Measurements from ENCODE around the gene KLHL5.
A peak's percentile ranks its signal among the peaks of the same experiment; 100 is the strongest.
"Not testable (repeated sequence)": the region's sequence is repeated elsewhere in the genome, so short reads cannot be mapped to it uniquely, and the experiment has no call there.

Gene KLHL5

GRCh38 chr4:39102297-39102696 lies 40.3 kb downstream of the KLHL5 start:
- ATAC-seq: no peak
- DNase-seq: no peak
- no peaks in the 10 kb centered on the region for H3K9me3 Mint-ChIP-seq
- H3K4me3 Mint-ChIP-seq: no peak overlapping the region
- H3K4me1 Mint-ChIP-seq: no peaks in the 10 kb centered on the region
- no peak overlapping the region for H3K27ac Mint-ChIP-seq
- H3K36me3 Mint-ChIP-seq (ENCODE audit: low read depth): peaks cover 12% of the 10 kb centered on the region
- no peaks in the 10 kb centered on the region for H3K27me3 Mint-ChIP-seq

- H3K4me3 Mint-ChIP-seq: no peak overlapping the region
- DNase-seq (no peak), ATAC-seq (no peak)
- no peaks in the 10 kb centered on the region for H3K4me1 Mint-ChIP-seq
- H3K9me3 Mint-ChIP-seq: no peaks in the 10 kb centered on the region
- peaks cover 12% of the 10 kb centered on the region for H3K36me3 Mint-ChIP-seq (ENCODE audit: low read depth)
- H3K27ac Mint-ChIP-seq: no peak overlapping the region
- H3K27me3 Mint-ChIP-seq: no peaks in the 10 kb centered on the region
These were observed 41.3 kb downstream of the KLHL5 start for GRCh38 chr4:39103291-39103690.

GRCh38 chr4:39104255-39104654 lies 42.2 kb downstream of the KLHL5 start:
- Mint-ChIP-seq H3K4me1 (no peaks in the 10 kb centered on the region), H3K27me3 (no peaks in the 10 kb centered on the region), H3K27ac (no peak overlapping the region), H3K4me3 (no peak overlapping the region), H3K36me3 (ENCODE audit: low read depth) (peaks cover 12% of the 10 kb centered on the region), H3K9me3 (no peaks in the 10 kb centered on the region)
- DNase-seq (no peak), ATAC-seq (no peak)

GRCh38 chr4:39106011-39106410 lies 44.0 kb downstream of the KLHL5 start:
- Mint-ChIP-seq H3K9me3 (no peaks in the 10 kb centered on the region), H3K36me3 (ENCODE audit: low read depth) (peaks cover 12% of the 10 kb centered on the region), H3K4me3 (no peak overlapping the region), H3K27me3 (no peaks in the 10 kb centered on the region), H3K27ac (no peak overlapping the region), H3K4me1 (no peaks in the 10 kb centered on the region)
- ATAC-seq: no peak
- no peak for DNase-seq

- H3K4me1 Mint-ChIP-seq: peaks cover 21% of the 10 kb centered on the region
- DNase-seq (no peak), ATAC-seq (no peak)
- peaks cover 43% of the 10 kb centered on the region for H3K36me3 Mint-ChIP-seq (ENCODE audit: low read depth)
- H3K4me3 Mint-ChIP-seq: no peak overlapping the region
- H3K9me3 Mint-ChIP-seq: peaks cover 6% of the 10 kb centered on the region
- H3K27ac Mint-ChIP-seq: no peak overlapping the region
- no peaks in the 10 kb centered on the region for H3K27me3 Mint-ChIP-seq
These were observed 52.4 kb downstream of the KLHL5 start for GRCh38 chr4:39114436-39114835.

GRCh38 chr4:39118034-39118658 lies 56.1 kb downstream of the KLHL5 start:
- no peaks in the 10 kb centered on the region for H3K27me3 Mint-ChIP-seq
- peaks cover 36% of the 10 kb centered on the region for H3K36me3 Mint-ChIP-seq (ENCODE audit: low read depth)
- DNase-seq: peak; percentile 10
- no peak overlapping the region for H3K4me3 Mint-ChIP-seq
- no peak for ATAC-seq
- peaks cover 6% of the 10 kb centered on the region for H3K9me3 Mint-ChIP-seq
- H3K27ac Mint-ChIP-seq: peak overlapping the region; percentile 17
- peaks cover 21% of the 10 kb centered on the region for H3K4me1 Mint-ChIP-seq

- Mint-ChIP-seq H3K27ac (no peak overlapping the region), H3K9me3 (peaks cover 12% of the 10 kb centered on the region), H3K27me3 (no peaks in the 10 kb centered on the region), H3K4me3 (no peak overlapping the region), H3K4me1 (peaks cover 22% of the 10 kb centered on the region), H3K36me3 (ENCODE audit: low read depth) (peaks cover 25% of the 10 kb centered on the region)
- DNase-seq (no peak), ATAC-seq (no peak)
These were observed 58.4 kb downstream of the KLHL5 start for GRCh38 chr4:39120418-39120817.

GRCh38 chr4:39124885-39125599 lies 63.0 kb downstream of the KLHL5 start:
- no peak overlapping the region for H3K27ac Mint-ChIP-seq

GRCh38 chr4:39125600-39125985 lies 63.6 kb downstream of the KLHL5 start:
- Mint-ChIP-seq H3K9me3 (peaks cover 6% of the 10 kb centered on the region), H3K4me3 (no peak overlapping the region), H3K36me3 (ENCODE audit: low read depth) (peaks cover 8% of the 10 kb centered on the region), H3K27ac (no peak overlapping the region), H3K4me1 (peaks cover 1% of the 10 kb centered on the region), H3K27me3 (no peaks in the 10 kb centered on the region)
- DNase-seq (no peak), ATAC-seq (no peak)

More at GRCh38 chr4:39124885-39125599, 63.0 kb downstream of the KLHL5 start:
- H3K4me3 Mint-ChIP-seq: no peak overlapping the region
- ATAC-seq: no peak
- H3K27me3 Mint-ChIP-seq: no peaks in the 10 kb centered on the region
- DNase-seq: no peak
- peaks cover 1% of the 10 kb centered on the region for H3K4me1 Mint-ChIP-seq
- H3K9me3 Mint-ChIP-seq: peaks cover 6% of the 10 kb centered on the region
- peaks cover 8% of the 10 kb centered on the region for H3K36me3 Mint-ChIP-seq (ENCODE audit: low read depth)

GRCh38 chr4:39126256-39127095 lies 64.4 kb downstream of the KLHL5 start:
- Mint-ChIP-seq H3K4me1 (peaks cover 1% of the 10 kb centered on the region), H3K27ac (no peak overlapping the region)
- DNase-seq: no peak

GRCh38 chr4:39133623-39134022 lies 71.6 kb downstream of the KLHL5 start:
- H3K27me3 Mint-ChIP-seq: no peaks in the 10 kb centered on the region
- no peak overlapping the region for H3K27ac Mint-ChIP-seq
- H3K36me3 Mint-ChIP-seq (ENCODE audit: low read depth): no peaks in the 10 kb centered on the region
- no peaks in the 10 kb centered on the region for H3K9me3 Mint-ChIP-seq
- no peak overlapping the region for H3K4me3 Mint-ChIP-seq
- ATAC-seq (no peak), DNase-seq (no peak)
- H3K4me1 Mint-ChIP-seq: peaks cover 10% of the 10 kb centered on the region

More at GRCh38 chr4:39126256-39127095, 64.4 kb downstream of the KLHL5 start:
- Mint-ChIP-seq H3K27me3 (no peaks in the 10 kb centered on the region), H3K36me3 (ENCODE audit: low read depth) (peaks cover 8% of the 10 kb centered on the region), H3K4me3 (no peak overlapping the region), H3K9me3 (peaks cover 6% of the 10 kb centered on the region)
- no peak for ATAC-seq

- H3K27ac Mint-ChIP-seq: no peak overlapping the region
- peaks cover 10% of the 10 kb centered on the region for H3K4me1 Mint-ChIP-seq
- H3K4me3 Mint-ChIP-seq: no peak overlapping the region
- DNase-seq (no peak), ATAC-seq (no peak)
- H3K9me3 Mint-ChIP-seq: no peaks in the 10 kb centered on the region
- no peaks in the 10 kb centered on the region for H3K27me3 Mint-ChIP-seq
- H3K36me3 Mint-ChIP-seq (ENCODE audit: low read depth): no peaks in the 10 kb centered on the region
These were observed 72.8 kb downstream of the KLHL5 start for GRCh38 chr4:39134683-39135306.

GRCh38 chr4:39138227-39138626 lies 76.2 kb downstream of the KLHL5 start:
- H3K27me3 Mint-ChIP-seq; H3K9me3 Mint-ChIP-seq; ATAC-seq; H3K36me3 Mint-ChIP-seq (ENCODE audit: low read depth); H3K4me3 Mint-ChIP-seq; H3K27ac Mint-ChIP-seq; DNase-seq: not testable (repeated sequence)
- peaks cover 10% of the 10 kb centered on the region for H3K4me1 Mint-ChIP-seq

- no peak overlapping the region for H3K4me3 Mint-ChIP-seq
- no peaks in the 10 kb centered on the region for H3K27me3 Mint-ChIP-seq
- DNase-seq: no peak
- peaks cover 5% of the 10 kb centered on the region for H3K4me1 Mint-ChIP-seq
- no peaks in the 10 kb centered on the region for H3K9me3 Mint-ChIP-seq
- H3K27ac Mint-ChIP-seq: no peak overlapping the region
- ATAC-seq: no peak
- H3K36me3 Mint-ChIP-seq (ENCODE audit: low read depth): no peaks in the 10 kb centered on the region
These were observed 84.2 kb downstream of the KLHL5 start for GRCh38 chr4:39146211-39146610.

Data from activated naive CD8-positive, alpha-beta T cell treated with anti-CD3 and anti-CD28 coated beads, Interleukin-2, amount 50 U/mL, for 24 hours (primary cell).